Smooth muscle cell (in vitro differentiated cells): ENCODE results near the gene HSD17B14. TPM values are rescaled to one million over a fixed set of nuclear protein-coding genes. Genes with fewer than 3 reads are reported as not detected.
"Not testable (repeated sequence)": the region's sequence is repeated elsewhere in the genome, so short reads cannot be mapped to it uniquely, and the experiment has no call there.

ENCODE experiments used
- DNase-seq: peaks from one replicate; lab custom pipeline; 2025; ENCODE audit not compliant: unreplicated experiment; lab: John Stamatoyannopoulos, UW
- H2AFZ ChIP-seq: fragments of 200-600 bp; sonication (generic); 2 replicates; pipeline ENCODE4 v1.6.0; 2016; ENCODE audit warnings: antibody characterized with exemption, low read depth, mild to moderate bottlenecking
- H3F3A ChIP-seq: fragments of 200-600 bp; sonication (generic); 2 replicates; pipeline ENCODE4 v1.6.0; 2017; ENCODE audit warnings: antibody characterized with exemption, low read depth
- H3K27ac ChIP-seq: fragments of 200-600 bp; sonication (generic); 2 replicates; pipeline ENCODE4 v1.5.1; 2016; ENCODE audit warnings: low read depth, mild to moderate bottlenecking
- H3K27me3 ChIP-seq: fragments of 200-600 bp; sonication (generic); 2 replicates; pipeline ENCODE4 v1.6.1; 2016; ENCODE audit warnings: low read depth, mild to moderate bottlenecking
- H3K36me3 ChIP-seq: fragments of 200-600 bp; sonication (generic); 2 replicates; pipeline ENCODE4 v1.5.1; 2016; ENCODE audit warnings: low read depth
- H3K4me1 ChIP-seq: fragments of 200-600 bp; sonication (generic); 2 replicates; pipeline ENCODE4 v1.5.1; 2016; ENCODE audit warnings: low read depth
- H3K4me2 ChIP-seq: fragments of 200-600 bp; sonication (generic); 2 replicates; pipeline ENCODE4 v1.6.0; 2016; ENCODE audit warnings: mild to moderate bottlenecking
- H3K4me3 ChIP-seq: fragments of 200-600 bp; sonication (generic); 2 replicates; pipeline ENCODE4 v1.5.1; 2016; ENCODE audit warnings: mild to moderate bottlenecking
- H3K79me2 ChIP-seq: fragments of 200-600 bp; sonication (generic); 2 replicates; pipeline ENCODE4 v1.6.0; 2016; ENCODE audit warnings: low read depth, mild to moderate bottlenecking
- H3K9ac ChIP-seq: fragments of 200-600 bp; sonication (generic); 2 replicates; pipeline ENCODE4 v1.6.0; 2016; ENCODE audit warnings: low read depth
- H3K9me3 ChIP-seq: fragments of 200-600 bp; sonication (generic); replicated peaks from 2 replicates; pipeline ENCODE4 v1.5.1; 2016; ENCODE audit warnings: low read depth
- H4K20me1 ChIP-seq: fragments of 200-600 bp; sonication (generic); 2 replicates; pipeline ENCODE4 v1.6.0; 2016; ENCODE audit warnings: low read depth
- CTCF ChIP-seq: fragments of 200-600 bp; sonication (generic); IDR thresholded peaks from 2 replicates; pipeline ENCODE4 v1.5.1; 2017; ENCODE audit warnings: borderline replicate concordance, mild to moderate bottlenecking, antibody characterized with exemption; ENCODE audit not compliant: insufficient read depth, poor library complexity, severe bottlenecking
- WGBS: methylation state at CpG from one replicate; pipeline ENCODE4 v1.1.7; 2016; ENCODE audit warnings: low lambda C conversion rate; 5-methylcytosine and 5-hydroxymethylcytosine counted together
- polyA plus RNA-seq: library from polyadenylated mRNA; unstranded; fragments of >200 nt; fragmentation: Nextera tagmentation; extraction: Ambion mirVana; gene quantifications from 2 replicates; pipeline ENCODE4 v1.2.1, GENCODE V29; 2016
- total RNA-seq: library from RNA; depleted of rRNA; stranded (reverse); fragments of >200 nt; gene quantifications from 2 replicates; pipeline ENCODE4 v1.2.3, GENCODE V29; 2014

The HSD17B14 gene
- 14.8 and 19.3 TPM in 2 replicates for total RNA-seq
- 16.4 and 16.9 TPM in 2 replicates for polyA plus RNA-seq

- H3K9me3 ChIP-seq, result no peaks in the 10 kb centered on the region
- peak within 1 kb of the TSS; percentile 75 for H2AFZ ChIP-seq
- no peak for TF ChIP-seq CTCF
- no peaks in the 10 kb centered on the region for H4K20me1 ChIP-seq
- H3K27me3 ChIP-seq, result no peaks in the 10 kb centered on the region
- peak within 1 kb of the TSS; percentile 87 for H3K4me2 ChIP-seq
- H3K9ac ChIP-seq, result peak within 1 kb of the TSS; percentile 62
- H3K27ac ChIP-seq, result peak within 1 kb of the TSS; percentile 64
- no peaks in the 10 kb centered on the region for H3K4me1 ChIP-seq
- peaks cover 5% of the 10 kb centered on the region for H3F3A ChIP-seq
- peak; percentile 58 for DNase-seq
- peak within 1 kb of the TSS; percentile 64 for H3K4me3 ChIP-seq
- H3K36me3 ChIP-seq, result peaks cover 4% of the 10 kb centered on the region
- H3K79me2 ChIP-seq, result no peaks in the 10 kb centered on the region
- 2% methylated on average over 29 of the region's 35 CpGs for WGBS
Observed at GRCh38 chr19:48836089-48837017, at the start of gene HSD17B14. TSS of gene HSD17B14 (minus strand) at chr19:48836491. CDS start at chr19:48836411, 80 bp downstream.

- no peak overlapping the region for H2AFZ ChIP-seq
- peaks cover 8% of the 10 kb centered on the region for H3K4me1 ChIP-seq
- DNase-seq, result no peak
- H3K4me2 ChIP-seq, result no peak overlapping the region
- H4K20me1 ChIP-seq, result no peaks in the 10 kb centered on the region
- H3K9ac ChIP-seq, result no peak overlapping the region
- 98% methylated on average over 7 of the region's 7 CpGs for WGBS
- H3K36me3 ChIP-seq, result no peaks in the 10 kb centered on the region
- no peaks in the 10 kb centered on the region for H3K27me3 ChIP-seq
- no peaks in the 10 kb centered on the region for H3K9me3 ChIP-seq
- H3K79me2 ChIP-seq, result no peaks in the 10 kb centered on the region
- peaks cover 3% of the 10 kb centered on the region for H3F3A ChIP-seq
- no peak overlapping the region for H3K4me3 ChIP-seq
- no peak overlapping the region for H3K27ac ChIP-seq
- no peak for TF ChIP-seq CTCF
Observed at GRCh38 chr19:48883726-48884125, 47.4 kb upstream of the HSD17B14 start.

DNA sequence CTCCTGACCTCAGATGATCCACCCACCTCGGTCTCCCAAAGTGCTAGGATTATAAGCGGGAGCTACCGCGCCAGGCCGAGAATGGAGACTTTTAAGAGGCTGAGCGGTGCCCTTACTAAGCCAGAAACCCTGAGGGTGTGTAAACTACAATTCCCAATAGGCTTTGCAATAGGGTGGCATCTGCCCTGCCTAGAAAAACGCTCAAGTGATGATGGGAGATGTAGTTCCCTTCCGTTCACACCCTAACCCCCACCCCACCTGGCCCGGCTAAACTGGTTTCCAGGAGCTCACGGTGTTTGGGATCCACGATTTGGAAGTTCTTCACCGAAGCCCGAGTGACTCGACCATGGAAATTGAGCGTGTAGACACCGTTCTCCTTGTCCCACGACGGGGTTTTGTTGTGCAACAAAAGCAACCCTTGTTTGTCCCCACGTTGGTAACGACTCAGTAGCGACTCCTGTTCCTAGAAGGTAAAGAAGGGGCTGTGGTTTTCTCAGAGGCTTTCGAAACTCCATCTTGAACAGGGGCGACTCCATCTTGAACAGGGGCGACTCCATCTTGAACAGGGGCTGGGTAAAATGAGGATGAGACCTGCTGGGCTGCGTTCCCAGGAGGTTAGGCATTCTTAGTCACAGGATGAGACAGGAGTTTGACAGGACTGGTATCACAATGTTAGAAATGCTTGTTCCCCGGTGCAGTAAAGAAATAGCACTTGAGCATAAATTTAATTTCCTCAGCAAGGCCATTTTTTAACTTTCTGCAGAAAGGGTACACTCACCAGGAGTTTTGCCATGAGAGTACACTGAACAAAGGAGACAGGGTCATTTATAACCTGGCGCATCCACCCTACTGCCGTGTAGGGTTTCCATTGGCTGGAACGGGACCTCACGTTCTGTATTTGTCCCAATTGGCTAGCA is 45.7 kb upstream of the HSD17B14 start:
- Histone ChIP-seq H2AFZ (no peak overlapping the region), H3K79me2 (no peaks in the 10 kb centered on the region), H3K4me3 (no peak overlapping the region), H3K9me3 (no peaks in the 10 kb centered on the region), H4K20me1 (peaks cover 16% of the 10 kb centered on the region), H3K27me3 (no peaks in the 10 kb centered on the region), H3K27ac (no peak overlapping the region), H3K9ac (no peak overlapping the region), H3K4me2 (no peak overlapping the region), H3K4me1 (peaks cover 8% of the 10 kb centered on the region), H3F3A (peaks cover 14% of the 10 kb centered on the region), H3K36me3 (no peaks in the 10 kb centered on the region)
- 77% methylated on average over 30 of the region's 30 CpGs for WGBS
- no peak for DNase-seq
- no peak for TF ChIP-seq CTCF

DNA sequence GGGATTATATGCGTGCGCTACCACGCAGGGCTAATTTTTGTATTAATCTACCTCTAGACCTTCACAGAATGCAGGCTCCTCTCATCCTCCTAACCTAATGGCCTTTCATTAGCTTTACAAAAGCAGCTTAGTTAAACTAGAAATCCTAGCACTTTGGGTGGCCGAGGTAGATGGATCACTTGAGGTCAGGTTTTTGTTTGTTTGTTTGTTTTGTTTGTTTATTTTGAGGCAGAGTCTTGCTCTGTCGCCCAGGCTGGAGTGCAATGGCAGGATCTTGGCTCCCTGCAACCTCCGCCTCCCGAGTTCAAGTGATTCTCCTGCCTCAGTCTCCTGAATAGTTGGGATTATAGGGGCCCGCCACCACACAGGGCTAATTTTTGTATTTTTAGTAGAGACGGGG is 43.4 kb upstream of the HSD17B14 start:
- H3K27ac ChIP-seq, result peak overlapping the region; percentile 100
- peaks cover 30% of the 10 kb centered on the region for H3F3A ChIP-seq
- not testable (repeated sequence) for H3K9ac ChIP-seq, H3K4me3 ChIP-seq, H2AFZ ChIP-seq, H3K9me3 ChIP-seq, DNase-seq, H3K4me2 ChIP-seq, H3K27me3 ChIP-seq, H3K36me3 ChIP-seq
- peaks cover 14% of the 10 kb centered on the region for H3K79me2 ChIP-seq
- 84% methylated on average over 9 of the region's 9 CpGs for WGBS
- H3K4me1 ChIP-seq, result peaks cover 13% of the 10 kb centered on the region
- H4K20me1 ChIP-seq, result peaks cover 39% of the 10 kb centered on the region
